Aorta (tissue), 5 donors: ENCODE measurements around the gene NPR3. TPM values are rescaled to one million over a fixed set of nuclear protein-coding genes. Genes with fewer than 3 reads are reported as not detected.

ENCODE experiments used
- ATAC-seq: fragments of 200-7000 bp; cut with Tn5 transposase; one replicate; pipeline ENCODE4 v1.9.1; 2022; ENCODE audit warnings: moderate library complexity; ENCODE audit not compliant: low FRiP score
- DNase-seq, 2 donors: peaks; one replicate each; pipeline ENCODE4 v3.0.0-alpha.2; 2020
- H3K27ac ChIP-seq, 2 donors: one replicate each; pipeline ENCODE4 v1.5.1; 2013; ENCODE audit warnings: low read length in 2 of 2, mild to moderate bottlenecking in 2 of 2, moderate library complexity in 2 of 2, control low read depth in 1 of 2, inconsistent platforms in 1 of 2, low read depth in 1 of 2
- H3K27me3 ChIP-seq, 2 donors: one replicate each; pipeline ENCODE4 v1.6.1; 2013; ENCODE audit warnings: control low read depth in 1 of 2, low read length in 1 of 2, mild to moderate bottlenecking in 1 of 2, moderate library complexity in 1 of 2; ENCODE audit not compliant: insufficient read depth in 2 of 2, control insufficient read depth in 1 of 2
- H3K36me3 ChIP-seq, 2 donors: one replicate each; pipeline ENCODE4 v1.6.1; 2013; ENCODE audit warnings: control low read depth in 1 of 2, low read length in 1 of 2, mild to moderate bottlenecking in 1 of 2; ENCODE audit not compliant: insufficient read depth in 2 of 2, control insufficient read depth in 1 of 2
- H3K4me1 ChIP-seq, 2 donors: one replicate each; pipeline ENCODE4 v1.6.1; 2013; ENCODE audit warnings: low read length in 2 of 2, control low read depth in 1 of 2, mild to moderate bottlenecking in 1 of 2, moderate library complexity in 1 of 2; ENCODE audit not compliant: insufficient read depth in 2 of 2, control insufficient read depth in 1 of 2
- H3K4me3 ChIP-seq, 2 donors: one replicate each; pipeline ENCODE4 v1.5.1; 2013; ENCODE audit warnings: low read length in 2 of 2, control low read depth in 1 of 2, mild to moderate bottlenecking in 1 of 2
- H3K9me3 ChIP-seq: one replicate; pipeline ENCODE4 v1.6.1; 2013; ENCODE audit warnings: mild to moderate bottlenecking, low read length; ENCODE audit not compliant: control insufficient read depth
- WGBS, 2 donors: extraction: QIAGEN DNeasy Blood & Tissue Kit; methylation state at CpG; one replicate each; pipeline ENCODE4 v1.1.7; 2013; 5-methylcytosine and 5-hydroxymethylcytosine counted together
- intact Hi-C, 2 donors: fragments of 100-400 bp; cut with DNase I; formaldehyde crosslinking; loops; one replicate each; pipeline versions ENCODE4 v1.14.2 to v1.15.0; 2022
- polyA plus RNA-seq, 2 donors: library from polyadenylated mRNA; stranded (reverse); fragments of 200-250 nt; gene quantifications; one replicate each; pipeline ENCODE4 v1.2.3, GENCODE V29; 2013
- total RNA-seq, 2 donors: library from RNA; stranded (reverse); fragmentation: NEBNext Ultra II Directional; extraction: Animal tissue kit (Norgen Biotek cat#: 25700); gene quantifications; one replicate each; pipeline ENCODE4 v1.2.1, GENCODE V29; 2021
- donor health status: healthy with polysubstance abuse.
- donor health status: Bipolar disorder and iron deficiency.
- donor health status: DM: no; HTN: no; CAD: no.
- donor health status: DM: no; HTN: no; CAD: no.
- donor health status: DM: yes; HTN: yes; CAD: no.

NPR3 gene
- total and polyA plus RNA-seq, 4 donors = 7.9 to 29.7 (median 13.1) TPM

GRCh38 chr5:32765266-32765665, 54.1 kb downstream of the NPR3 start:
- WGBS, 2 donors = 82 to 85% methylated on average over 4 of the region's 4 CpGs
- intact Hi-C loops = no loop called here

DNA sequence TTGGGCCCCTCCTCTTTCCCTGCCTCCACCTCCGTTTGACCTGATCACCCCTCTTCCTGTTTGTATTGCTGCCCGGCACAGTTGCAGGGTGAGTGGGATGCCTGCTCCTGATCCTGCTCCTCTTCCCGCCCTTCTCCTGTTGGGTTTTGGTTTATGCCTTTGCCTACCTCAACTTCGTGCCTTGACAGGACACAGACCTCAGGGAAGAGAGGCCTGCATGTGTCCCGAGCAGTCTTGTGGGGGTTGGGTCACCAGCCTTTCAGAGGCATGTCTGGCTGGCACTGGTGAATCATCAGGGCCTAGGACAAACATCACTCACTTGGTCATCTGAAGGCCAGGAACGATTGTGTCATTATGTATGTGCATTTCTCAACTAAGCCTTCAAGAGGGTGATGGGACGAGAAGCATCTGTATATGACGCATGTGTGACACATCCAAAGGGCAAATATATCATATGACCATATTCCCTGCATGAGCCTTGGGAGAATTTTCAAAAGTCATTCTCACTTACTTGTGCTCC, 56.9 kb downstream of the NPR3 start:
- Histone ChIP-seq H3K4me3 (no peak overlapping the region), H3K36me3 (peaks cover 0 to 1% of the 10 kb centered on the region in 2 donors), H3K9me3 (no peaks in the 10 kb centered on the region), H3K27ac (no peak overlapping the region), H3K4me1 (peaks cover 0 to 13% of the 10 kb centered on the region in 2 donors), H3K27me3 (no peaks in the 10 kb centered on the region)
- ATAC-seq (no peak), DNase-seq (peak; percentile 64 to 74)
- 66 to 67% methylated on average over 8 of the region's 8 CpGs for WGBS, 2 donors
- intact Hi-C loops = no loop called here

More at GRCh38 chr5:32765266-32765665, 54.1 kb downstream of the NPR3 start:
- ATAC-seq (no peak), DNase-seq (no peak)
- H3K36me3 ChIP-seq = peaks cover 0 to 1% of the 10 kb centered on the region in 2 donors
- H3K4me1 ChIP-seq = peaks cover 0 to 6% of the 10 kb centered on the region in 2 donors
- no peak overlapping the region for H3K4me3 ChIP-seq
- no peaks in the 10 kb centered on the region for H3K27me3 ChIP-seq
- no peak overlapping the region for H3K27ac ChIP-seq
- H3K9me3 ChIP-seq = no peaks in the 10 kb centered on the region

DNA sequence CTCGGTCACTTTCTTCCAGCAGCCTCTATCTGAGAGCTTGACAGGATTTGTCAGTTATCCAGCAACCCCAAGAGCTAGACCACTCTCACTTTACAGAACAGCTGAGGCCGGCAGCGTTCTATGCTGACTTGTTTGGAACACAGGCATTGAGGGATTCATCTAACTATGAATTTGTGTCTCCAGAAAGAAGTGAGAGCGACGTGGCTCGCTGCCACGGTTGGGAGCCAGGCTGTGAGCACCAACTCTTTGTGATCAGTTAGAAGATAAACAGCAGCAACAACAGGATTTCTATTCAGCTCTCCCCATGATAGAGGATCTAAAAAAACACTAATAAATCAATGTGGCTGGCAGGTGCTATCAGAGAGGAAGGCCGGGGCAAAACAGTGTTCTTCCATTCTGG, 58.6 kb downstream of the NPR3 start:
- Histone ChIP-seq H3K4me1 (peaks cover 0 to 13% of the 10 kb centered on the region in 2 donors), H3K27ac (no peak overlapping the region), H3K36me3 (peaks cover 1 to 2% of the 10 kb centered on the region in 2 donors), H3K27me3 (no peaks in the 10 kb centered on the region), H3K4me3 (no peak overlapping the region), H3K9me3 (no peaks in the 10 kb centered on the region)
- 85 to 87% methylated on average over 8 of the region's 8 CpGs for WGBS, 2 donors
- ATAC-seq (no peak), DNase-seq (no peak)
- intact Hi-C loops = no loop called here

DNA sequence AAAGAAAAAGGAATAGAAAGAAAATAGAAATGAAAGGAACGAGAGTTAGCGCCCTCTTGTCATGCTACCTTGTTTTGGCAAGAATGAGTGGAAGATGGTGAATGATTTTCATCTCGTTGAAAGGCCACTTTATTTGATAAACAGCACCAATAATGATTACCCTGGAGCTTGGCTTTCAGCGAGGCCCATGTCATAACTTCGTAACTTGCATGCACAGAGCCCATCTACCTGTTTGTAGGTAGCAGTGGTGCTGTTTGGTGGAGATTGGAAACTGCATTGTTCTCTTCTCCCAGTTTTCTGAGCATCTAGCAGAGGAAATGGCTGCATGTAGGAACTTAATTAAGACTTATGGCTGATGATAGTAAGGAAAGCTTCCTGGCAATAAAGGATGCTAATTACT, 59.3 kb downstream of the NPR3 start:
- WGBS, 2 donors = 94 to 95% methylated on average over 5 of the region's 5 CpGs
- DNase-seq (no peak), ATAC-seq (no peak)
- intact Hi-C loops = no loop called here
- Histone ChIP-seq H3K36me3 (peaks cover 0 to 6% of the 10 kb centered on the region in 2 donors), H3K4me1 (peaks cover 0 to 13% of the 10 kb centered on the region in 2 donors), H3K9me3 (no peaks in the 10 kb centered on the region), H3K27ac (no peak overlapping the region), H3K27me3 (no peaks in the 10 kb centered on the region), H3K4me3 (no peak overlapping the region)

DNA sequence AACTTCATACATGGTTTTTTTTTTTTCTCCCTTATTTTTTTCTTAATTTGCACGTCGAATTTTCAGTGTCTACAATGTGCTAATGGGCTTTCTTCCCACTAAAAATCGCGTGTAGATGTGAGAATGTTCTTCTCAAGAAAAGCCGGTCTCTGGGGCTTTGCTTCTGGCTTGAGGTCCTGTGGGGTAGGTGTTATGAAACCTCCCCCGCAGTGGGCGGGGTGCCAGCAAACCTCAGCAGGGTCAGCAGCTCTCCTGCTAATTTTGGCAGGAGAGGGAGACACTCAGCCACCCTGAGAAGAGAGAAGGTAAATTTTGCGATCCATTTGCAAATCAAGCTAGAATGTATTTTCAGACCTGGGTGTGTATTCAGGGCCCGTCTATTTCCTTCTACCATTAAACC, 59.9 kb downstream of the NPR3 start:
- Histone ChIP-seq H3K4me3 (no peak overlapping the region), H3K36me3 (peaks cover 0 to 6% of the 10 kb centered on the region in 2 donors), H3K27ac (no peak overlapping the region), H3K27me3 (no peaks in the 10 kb centered on the region), H3K9me3 (no peaks in the 10 kb centered on the region), H3K4me1 (peaks cover 0 to 13% of the 10 kb centered on the region in 2 donors)
- WGBS, 2 donors = 31 to 41% methylated on average over 9 of the region's 9 CpGs
- intact Hi-C loops = no loop called here
- ATAC-seq = no peak
- DNase-seq = peak; percentile 63 to 85

DNA sequence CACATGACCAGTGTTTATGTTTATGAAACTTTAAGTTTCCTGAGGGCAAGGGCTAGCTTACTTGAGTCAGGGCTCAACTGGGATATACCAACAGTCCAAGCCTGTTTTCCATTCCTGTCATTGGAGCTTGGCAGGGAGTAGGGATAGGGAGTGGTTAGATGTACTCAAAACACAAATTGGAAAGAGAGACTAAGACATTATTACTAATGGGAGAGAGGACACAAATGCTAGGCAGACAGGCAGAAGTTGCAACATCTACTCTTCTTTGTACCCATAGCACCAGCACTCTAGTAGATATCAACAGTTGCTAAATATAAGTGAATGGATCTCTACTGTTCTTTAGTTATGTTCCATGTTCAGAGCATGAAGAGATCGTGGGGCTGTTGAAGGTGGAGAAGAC, 62.8 kb downstream of the NPR3 start:
- no peaks in the 10 kb centered on the region for H3K27me3 ChIP-seq
- H3K4me1 ChIP-seq = peaks cover 2 to 10% of the 10 kb centered on the region in 2 donors
- no peaks in the 10 kb centered on the region for H3K9me3 ChIP-seq
- H3K36me3 ChIP-seq = peaks cover 0 to 6% of the 10 kb centered on the region in 2 donors
- 100% methylated on average over 1 of the region's 1 CpG for whole genome bisulfite sequencing, 2 donors
- intact Hi-C loops = no loop called here
- no peak overlapping the region for H3K4me3 ChIP-seq
- ATAC-seq = no peak
- H3K27ac ChIP-seq = no peak overlapping the region
- DNase-seq = no peak

GRCh38 chr5:32776200-32776599, 65.1 kb downstream of the NPR3 start:
- Histone ChIP-seq H3K4me1 (peaks cover 3 to 8% of the 10 kb centered on the region in 2 donors), H3K36me3 (peaks cover 0 to 6% of the 10 kb centered on the region in 2 donors), H3K27me3 (no peaks in the 10 kb centered on the region), H3K27ac (no peak overlapping the region), H3K9me3 (no peaks in the 10 kb centered on the region), H3K4me3 (no peak overlapping the region)
- ATAC-seq (no peak), DNase-seq (no peak)
- intact Hi-C loops = loop anchor here in 1 of 2 donors (5.0 kb wide), 1 partner anchor 64 kb away; the partner anchor contains the start of gene NPR3

DNA sequence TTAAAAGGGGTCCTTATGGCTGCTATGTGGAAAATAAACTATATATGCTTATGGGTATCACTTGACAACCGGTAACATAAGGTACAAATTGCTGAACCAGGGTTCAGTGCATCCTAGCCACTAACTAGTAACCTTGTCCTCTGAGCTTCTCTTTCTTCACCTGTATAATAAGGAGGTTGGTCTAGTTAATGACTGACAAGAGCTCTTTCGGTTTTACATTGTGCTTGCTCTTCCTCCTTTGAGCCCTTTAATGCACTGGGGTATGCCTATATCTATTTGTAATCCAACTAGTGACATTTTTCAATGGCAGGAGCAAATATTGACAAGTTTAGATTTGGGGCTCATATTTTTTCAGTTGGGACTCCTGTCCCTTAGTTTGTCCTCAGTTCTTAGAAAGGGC, 66.1 kb downstream of the NPR3 start:
- Histone ChIP-seq H3K27me3 (no peaks in the 10 kb centered on the region), H3K27ac (peak overlapping the region in 1 of 2 donors; percentile 48), H3K36me3 (peaks cover 0 to 6% of the 10 kb centered on the region in 2 donors), H3K9me3 (no peaks in the 10 kb centered on the region), H3K4me3 (no peak overlapping the region), H3K4me1 (peaks cover 3 to 8% of the 10 kb centered on the region in 2 donors)
- 93 to 97% methylated on average over 2 of the region's 2 CpGs for WGBS, 2 donors
- DNase-seq = no peak
- intact Hi-C loops = loop anchor here in 1 of 2 donors (5.0 kb wide), 1 partner anchor 65 kb away; the partner anchor contains the start of gene NPR3
- ATAC-seq = no peak

- peaks cover 3 to 8% of the 10 kb centered on the region in 2 donors for H3K4me1 ChIP-seq
- ATAC-seq = no peak
- H3K27me3 ChIP-seq = no peaks in the 10 kb centered on the region
- H3K36me3 ChIP-seq = peaks cover 0 to 6% of the 10 kb centered on the region in 2 donors
- no peak overlapping the region for H3K27ac ChIP-seq
- H3K9me3 ChIP-seq = no peaks in the 10 kb centered on the region
- H3K4me3 ChIP-seq = no peak overlapping the region
- DNase-seq = no peak
- 9 to 22% methylated on average over 2 of the region's 2 CpGs for WGBS, 2 donors
- intact Hi-C loops = loop anchor here in 1 of 2 donors (5.0 kb wide), 1 partner anchor 65 kb away; the partner anchor contains the start of gene NPR3
Measured at GRCh38 chr5:32777733-32778132, 66.6 kb downstream of the NPR3 start.
